Fibroblast of lung (primary cell): Measurements from ENCODE around the gene PXDN. TPM values are rescaled to one million over a fixed set of nuclear protein-coding genes. Genes with fewer than 3 reads are reported as not detected.
A peak's percentile ranks its signal among the peaks of the same experiment; 100 is the strongest.

ENCODE experiments used
- DNase-seq, 2 donors: peaks; one replicate each; pipeline versions ENCODE4 v3.0.0 to v3.0.0-alpha.2; 2010; ENCODE audit warnings: low read depth in 2 of 2
- H2AFZ ChIP-seq: 2 replicates; pipeline ENCODE4 v1.5.1; 2012; ENCODE audit warnings: low read length, control low read depth, inconsistent platforms
- H3K27ac ChIP-seq: 2 replicates; pipeline ENCODE4 v1.5.1; 2011; ENCODE audit warnings: low read length, control low read depth; ENCODE audit not compliant: insufficient read depth
- H3K27me3 ChIP-seq: 2 replicates; pipeline ENCODE4 v1.5.1; 2011; ENCODE audit warnings: mild to moderate bottlenecking, low read length; ENCODE audit not compliant: control insufficient read depth, insufficient read depth
- H3K36me3 ChIP-seq: 2 replicates; pipeline ENCODE4 v1.5.1; 2011; ENCODE audit warnings: low read length; ENCODE audit not compliant: control insufficient read depth, insufficient read depth
- H3K4me1 ChIP-seq: 2 replicates; pipeline ENCODE4 v1.5.1; 2011; ENCODE audit warnings: low read length; ENCODE audit not compliant: control insufficient read depth, insufficient read depth; ENCODE audit errors: extremely low read depth
- H3K4me2 ChIP-seq: 2 replicates; pipeline ENCODE4 v1.5.1; 2011; ENCODE audit warnings: low read length, control low read depth; ENCODE audit not compliant: insufficient read depth; ENCODE audit errors: extremely low read depth
- H3K4me3 ChIP-seq, 4 experiments: fragments of 200-600 bp in 1 of 4; sonication (generic) in 1 of 4; replicated peaks in 1 of 4; 2 replicates each; pipeline ENCODE4 v1.5.1; 2011 to 2016; ENCODE audit warnings: low read length in 4 of 4, low read depth in 3 of 4, mild to moderate bottlenecking in 3 of 4, control low read depth in 2 of 4, inconsistent platforms in 1 of 4, mixed read lengths in 1 of 4; ENCODE audit not compliant: insufficient read depth in 1 of 4; ENCODE audit errors: control extremely low read depth in 1 of 4
- H3K79me2 ChIP-seq: 2 replicates; pipeline ENCODE4 v1.5.1; 2012; ENCODE audit warnings: mild to moderate bottlenecking, low read length, inconsistent platforms; ENCODE audit not compliant: control insufficient read depth, insufficient read depth
- H3K9ac ChIP-seq: 2 replicates; pipeline ENCODE4 v1.5.1; 2011; ENCODE audit warnings: mild to moderate bottlenecking, low read length, control low read depth; ENCODE audit not compliant: insufficient read depth
- H3K9me3 ChIP-seq: 2 replicates; pipeline ENCODE4 v1.5.1; 2012; ENCODE audit warnings: low read depth, low read length; ENCODE audit not compliant: control insufficient read depth, insufficient read depth
- H4K20me1 ChIP-seq: 2 replicates; pipeline ENCODE4 v1.5.1; 2011; ENCODE audit warnings: low read length; ENCODE audit not compliant: control insufficient read depth, insufficient read depth; ENCODE audit errors: extremely low read depth
- CTCF ChIP-seq, 2 donors: IDR thresholded peaks in 1 of 2; conservative IDR thresholded peaks in 1 of 2; 1 replicate in 1 of 2; 2 replicates in 1 of 2; pipeline ENCODE4 v1.5.1; 2011 to 2012; ENCODE audit warnings: low read length in 2 of 2, control low read depth in 1 of 2, inconsistent platforms in 1 of 2, low read depth in 1 of 2, mild to moderate bottlenecking in 1 of 2
- EZH2 ChIP-seq: IDR thresholded peaks from 2 replicates; pipeline ENCODE4 v1.5.1; 2012; ENCODE audit warnings: low read length, control low read depth, mild to moderate bottlenecking; ENCODE audit errors: missing control alignments
- polyA plus RNA-seq, 2 donors: library from polyadenylated mRNA; depleted of rRNA in 1 of 2; stranded (reverse) in 1 of 2; unstranded in 1 of 2; fragments of >200 nt; gene quantifications; 2 replicates each; pipeline ENCODE4 v1.2.1, GENCODE V29; 2011 to 2012; ENCODE audit warnings: missing spikeins in 1 of 2
- total RNA-seq: library from RNA; depleted of rRNA; stranded (reverse); fragments of >200 nt; gene quantifications from 2 replicates; pipeline ENCODE4 v1.2.1, GENCODE V29; 2014

The PXDN gene
- total and polyA plus RNA-seq, 2 donors (not counting 1 experiment from before 2014, with no cell fraction given): 153 to 298 TPM

DNA sequence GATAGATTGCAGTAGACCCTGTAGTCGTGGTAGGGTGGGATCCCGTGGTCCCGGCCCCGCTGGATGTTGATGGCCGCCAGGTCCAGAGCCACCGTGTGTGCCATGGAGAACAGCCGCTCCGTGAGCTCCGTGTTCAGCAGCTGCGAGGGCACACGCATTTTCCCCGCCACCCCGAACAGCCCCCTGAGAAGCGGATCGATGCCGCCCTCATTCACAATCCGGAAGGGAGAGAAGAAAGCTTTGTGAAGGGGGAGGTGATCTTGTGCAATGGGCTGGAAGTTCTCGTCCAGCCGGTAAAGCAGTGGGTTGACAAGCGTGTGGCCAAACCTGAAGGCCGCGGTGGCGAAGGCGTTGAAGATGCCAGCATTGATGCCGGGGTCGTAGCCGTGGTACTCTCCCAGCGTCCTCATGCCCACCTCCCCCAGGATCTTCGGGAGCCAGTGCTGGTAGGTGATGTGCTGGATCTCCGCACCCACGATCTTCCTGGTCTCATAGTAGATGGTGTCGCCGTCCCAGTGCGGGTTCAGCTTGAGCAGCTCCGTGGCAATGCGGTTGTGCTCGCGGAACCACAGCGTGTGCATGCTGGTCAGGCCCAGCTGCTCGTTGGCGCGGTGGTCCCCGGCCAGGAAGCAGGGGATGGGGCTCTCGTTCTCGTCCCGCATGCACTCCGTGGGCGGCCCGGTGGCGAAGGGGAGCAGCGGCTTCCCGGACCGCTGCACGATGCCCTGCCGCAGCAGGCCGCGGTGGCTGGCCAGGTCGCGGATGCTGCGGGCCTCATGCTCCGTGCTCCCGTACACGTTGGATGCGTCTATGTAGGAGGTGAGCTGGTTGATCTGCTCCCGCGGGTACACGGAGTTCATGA lies 95.8 kb downstream of the PXDN start:
- no peak overlapping the region for H3K27ac ChIP-seq
- H2AFZ ChIP-seq: no peak overlapping the region
- H3K4me3 ChIP-seq: no peak overlapping the region
- TF ChIP-seq EZH2 (no peak), CTCF (conservative IDR thresholded peaks at IDR 0.05 in 1 of 2, IDR thresholded peaks at IDR 0.05 in 1 of 2; ENCODE audit: low read depth in 1 of 2, low read length in 2 of 2) (no peak)
- no peak for DNase-seq
- no peaks in the 10 kb centered on the region for H3K27me3 ChIP-seq
- no peaks in the 10 kb centered on the region for H3K9me3 ChIP-seq
- H3K4me2 ChIP-seq: no peak overlapping the region
- H3K79me2 ChIP-seq: peaks cover 2% of the 10 kb centered on the region
- H3K4me1 ChIP-seq: peaks cover 16% of the 10 kb centered on the region
- no peaks in the 10 kb centered on the region for H4K20me1 ChIP-seq
- H3K36me3 ChIP-seq: peaks cover 38% of the 10 kb centered on the region
- no peak overlapping the region for H3K9ac ChIP-seq

- no peaks in the 10 kb centered on the region for H3K9me3 ChIP-seq
- DNase-seq: no peak
- no peaks in the 10 kb centered on the region for H3K27me3 ChIP-seq
- no peak overlapping the region for H3K9ac ChIP-seq
- peaks cover 8% of the 10 kb centered on the region for H3K4me1 ChIP-seq
- peaks cover 2% of the 10 kb centered on the region for H3K79me2 ChIP-seq
- H3K27ac ChIP-seq: no peak overlapping the region
- H3K4me3 ChIP-seq: no peak overlapping the region
- TF ChIP-seq EZH2 (no peak), CTCF (conservative IDR thresholded peaks at IDR 0.05 in 1 of 2, IDR thresholded peaks at IDR 0.05 in 1 of 2; ENCODE audit: low read depth in 1 of 2, low read length in 2 of 2) (no peak)
- no peak overlapping the region for H3K4me2 ChIP-seq
- no peak overlapping the region for H2AFZ ChIP-seq
- H4K20me1 ChIP-seq: no peaks in the 10 kb centered on the region
- H3K36me3 ChIP-seq: peaks cover 43% of the 10 kb centered on the region
Observed at GRCh38 chr2:1647417-1648240, 96.7 kb downstream of the PXDN start.

DNA sequence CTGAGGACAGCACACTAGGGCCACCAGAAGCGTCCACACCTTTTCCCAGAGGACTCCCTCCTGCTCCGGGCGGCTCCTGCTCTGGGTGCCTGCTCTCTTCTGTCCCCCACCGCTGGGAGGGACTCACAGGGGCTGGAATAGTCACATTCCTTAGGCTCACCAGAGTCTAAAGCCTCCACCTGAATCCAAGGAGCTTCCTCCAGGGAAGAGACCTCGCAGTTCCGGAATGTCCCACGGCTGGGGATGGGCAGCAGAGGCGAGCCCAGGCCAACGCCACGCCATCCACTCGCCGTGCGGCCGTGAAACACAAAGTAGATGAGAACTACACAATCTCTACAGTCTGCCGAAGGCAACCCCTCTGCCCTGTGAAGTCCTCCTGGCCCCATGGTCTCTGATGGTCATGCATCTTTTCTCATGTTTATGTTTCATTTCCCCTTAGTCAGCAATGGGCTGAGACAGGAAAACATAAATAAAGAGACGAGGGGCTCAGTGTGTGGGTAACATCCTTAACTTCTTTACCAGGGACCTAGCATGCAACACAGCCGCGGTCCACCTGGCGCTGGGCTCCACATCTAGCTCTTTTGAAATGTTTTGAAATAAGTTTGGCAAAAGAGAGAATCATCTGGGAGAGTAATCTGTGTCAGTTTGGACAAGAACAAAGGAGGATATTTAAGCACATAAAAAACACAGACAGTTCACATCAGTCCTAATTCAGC lies 98.4 kb downstream of the PXDN start:
- Histone ChIP-seq H3K36me3 (peaks cover 34% of the 10 kb centered on the region), H3K9ac (no peak overlapping the region), H3K79me2 (peaks cover 2% of the 10 kb centered on the region), H3K4me1 (no peaks in the 10 kb centered on the region), H2AFZ (no peak overlapping the region), H3K9me3 (no peaks in the 10 kb centered on the region), H3K27me3 (no peaks in the 10 kb centered on the region), H3K4me3 (no peak overlapping the region), H3K27ac (no peak overlapping the region), H4K20me1 (no peaks in the 10 kb centered on the region), H3K4me2 (no peak overlapping the region)
- DNase-seq: peak in 1 of 2 donors; percentile 28
- TF ChIP-seq CTCF (conservative IDR thresholded peaks at IDR 0.05 in 1 of 2, IDR thresholded peaks at IDR 0.05 in 1 of 2; ENCODE audit: low read depth in 1 of 2, low read length in 2 of 2): no peak
- no peak for TF ChIP-seq EZH2
